Ammon's horn (tissue), 1 donor: ENCODE data around the gene CAMSAP3.
"Not testable (repeated sequence)": the region's sequence is repeated elsewhere in the genome, so short reads cannot be mapped to it uniquely, and the experiment has no call there.

Experiments
- DNase-seq: peaks from one replicate; pipeline ENCODE4 v3.0.0-alpha.2; 2016; ENCODE audit warnings: low spot score

The CAMSAP3 gene

GRCh38 chr19:7632340-7633203, 36.9 kb downstream of the CAMSAP3 start:
- DNase-seq: no peak

- no peak for DNase-seq
Observed at GRCh38 chr19:7633698-7634097, 38.0 kb downstream of the CAMSAP3 start, which contains the start of gene PCP2. PCP2 (minus strand) TSS chr19:7633719; CDS start chr19:7633457, 262 bp downstream.

GRCh38 chr19:7635670-7636069, 40.0 kb downstream of the CAMSAP3 start:
- DNase-seq: no peak

- DNase-seq: no peak
Observed at GRCh38 chr19:7636317-7636690, 40.6 kb downstream of the CAMSAP3 start.

- DNase-seq: peak; percentile 30
Observed at GRCh38 chr19:7636691-7637373, 41.2 kb downstream of the CAMSAP3 start, which contains the start of gene STXBP2. STXBP2 (plus strand) TSS chr19:7637110; CDS start chr19:7637150, 40 bp downstream.

GRCh38 chr19:7637374-7638256, 42.0 kb downstream of the CAMSAP3 start:
- peak; percentile 29 for DNase-seq

- no peak for DNase-seq
Observed at GRCh38 chr19:7638802-7639465, 43.3 kb downstream of the CAMSAP3 start.

GRCh38 chr19:7639863-7640348, 44.2 kb downstream of the CAMSAP3 start:
- DNase-seq: no peak

- no peak for DNase-seq
Observed at GRCh38 chr19:7640803-7641202, 45.1 kb downstream of the CAMSAP3 start.

GRCh38 chr19:7641290-7642276, 45.9 kb downstream of the CAMSAP3 start:
- no peak for DNase-seq

- no peak for DNase-seq
Observed at GRCh38 chr19:7642295-7643030, 46.8 kb downstream of the CAMSAP3 start.

- no peak for DNase-seq
Observed at GRCh38 chr19:7643031-7643415, 47.4 kb downstream of the CAMSAP3 start.

- not testable (repeated sequence) for DNase-seq
Observed at GRCh38 chr19:7643629-7644549, 48.2 kb downstream of the CAMSAP3 start.

- no peak for DNase-seq
Observed at GRCh38 chr19:7644550-7644877, 48.9 kb downstream of the CAMSAP3 start.

- DNase-seq: peak; percentile 19
Observed at GRCh38 chr19:7645163-7645562, 49.5 kb downstream of the CAMSAP3 start.

- no peak for DNase-seq
Observed at GRCh38 chr19:7645656-7646425, 50.2 kb downstream of the CAMSAP3 start.

- no peak for DNase-seq
Observed at GRCh38 chr19:7646426-7646700, 50.7 kb downstream of the CAMSAP3 start.

- DNase-seq: no peak
Observed at GRCh38 chr19:7647156-7647555, 51.5 kb downstream of the CAMSAP3 start.
